Measurements from ENCODE around the gene TMEM129.

The TMEM129 gene

DNA sequence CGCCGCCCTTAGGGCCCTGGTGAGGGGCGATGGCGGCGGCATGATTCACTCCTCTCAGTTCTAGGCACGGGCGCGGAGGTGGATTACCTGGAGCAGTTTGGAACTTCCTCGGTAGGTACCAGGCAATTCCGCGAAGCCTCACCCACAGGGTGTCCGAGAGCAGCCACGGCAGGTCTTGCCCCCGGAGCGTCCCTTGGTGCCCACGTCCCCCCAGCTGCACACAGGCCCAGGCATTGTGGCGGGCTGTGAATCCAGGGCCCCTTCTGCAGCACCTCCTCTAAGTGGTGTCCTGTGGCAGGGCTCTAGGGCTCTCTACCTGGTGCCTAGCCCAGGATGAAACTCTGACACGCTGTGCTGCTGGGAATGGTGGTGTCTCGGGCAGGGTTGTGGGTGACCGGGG lies 14.1 kb upstream of the TMEM129 start:
- H3K4me2 ChIP-seq (ENCODE audit: low read length), result no peak overlapping the region
- no peak overlapping the region for H3K27ac ChIP-seq (ENCODE audit: low read depth, low read length)
- peaks cover 15% of the 10 kb centered on the region for H4K20me1 ChIP-seq (ENCODE audit: control insufficient read depth, insufficient read depth, low read depth, low read length)
- no peak overlapping the region for H3K4me3 ChIP-seq (ENCODE audit: low read length)
- H3K9me3 ChIP-seq (ENCODE audit: control insufficient read depth, insufficient read depth, low read length), result no peaks in the 10 kb centered on the region
- peaks cover 51% of the 10 kb centered on the region for H3K79me2 ChIP-seq (ENCODE audit: control insufficient read depth, low read length)
- no peaks in the 10 kb centered on the region for H3K27me3 ChIP-seq (ENCODE audit: control insufficient read depth, low read length)
- H3K4me1 ChIP-seq (ENCODE audit: control insufficient read depth, low read length), result no peaks in the 10 kb centered on the region
- TF ChIP-seq, protein P1, sequence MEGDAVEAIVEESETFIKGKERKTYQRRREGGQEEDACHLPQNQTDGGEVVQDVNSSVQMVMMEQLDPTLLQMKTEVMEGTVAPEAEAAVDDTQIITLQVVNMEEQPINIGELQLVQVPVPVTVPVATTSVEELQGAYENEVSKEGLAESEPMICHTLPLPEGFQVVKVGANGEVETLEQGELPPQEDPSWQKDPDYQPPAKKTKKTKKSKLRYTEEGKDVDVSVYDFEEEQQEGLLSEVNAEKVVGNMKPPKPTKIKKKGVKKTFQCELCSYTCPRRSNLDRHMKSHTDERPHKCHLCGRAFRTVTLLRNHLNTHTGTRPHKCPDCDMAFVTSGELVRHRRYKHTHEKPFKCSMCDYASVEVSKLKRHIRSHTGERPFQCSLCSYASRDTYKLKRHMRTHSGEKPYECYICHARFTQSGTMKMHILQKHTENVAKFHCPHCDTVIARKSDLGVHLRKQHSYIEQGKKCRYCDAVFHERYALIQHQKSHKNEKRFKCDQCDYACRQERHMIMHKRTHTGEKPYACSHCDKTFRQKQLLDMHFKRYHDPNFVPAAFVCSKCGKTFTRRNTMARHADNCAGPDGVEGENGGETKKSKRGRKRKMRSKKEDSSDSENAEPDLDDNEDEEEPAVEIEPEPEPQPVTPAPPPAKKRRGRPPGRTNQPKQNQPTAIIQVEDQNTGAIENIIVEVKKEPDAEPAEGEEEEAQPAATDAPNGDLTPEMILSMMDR (IDR thresholded peaks at IDR 0.05; ENCODE audit: low read depth, low read length, poor library complexity, severe bottlenecking), result no peak
- no peak for TF ChIP-seq EZH2phosphoT487 (IDR thresholded peaks at IDR 0.05; ENCODE audit: borderline replicate concordance, low read length)
- peaks cover 100% of the 10 kb centered on the region for H3K36me3 ChIP-seq (ENCODE audit: control insufficient read depth, low read length)
- H3F3A ChIP-seq (ENCODE audit: control insufficient read depth, insufficient read depth), result peaks cover 3% of the 10 kb centered on the region; the same call in 1 of the 2 replicates
- no peaks in the 10 kb centered on the region for H3K9me2 ChIP-seq (replicated peaks; ENCODE audit: control insufficient read depth, low read length)

DNA sequence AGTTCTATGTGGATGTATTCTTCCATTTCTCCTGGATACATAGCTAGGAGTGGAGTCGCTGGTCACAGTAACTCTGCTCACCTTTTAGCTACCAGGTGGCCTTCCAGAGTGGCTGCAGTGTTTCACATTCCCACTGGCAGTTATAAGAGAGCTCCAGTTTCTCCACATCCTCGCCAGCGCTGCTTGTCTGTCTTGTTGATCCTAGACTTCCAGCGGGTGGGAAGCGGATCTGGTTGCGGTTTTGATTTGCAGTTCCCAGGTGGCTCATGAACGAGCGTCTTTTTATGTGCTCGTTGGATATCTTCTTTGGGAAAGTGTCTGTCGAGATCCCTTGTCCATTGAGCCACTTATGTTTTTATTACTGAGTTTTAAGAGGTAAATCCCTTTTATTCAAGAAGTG lies 11.8 kb upstream of the TMEM129 start:
- Histone ChIP-seq H3F3A (ENCODE audit: control insufficient read depth, insufficient read depth) (peaks cover 3% of the 10 kb centered on the region; the same call in 1 of the 2 replicates), H3K9me3 (ENCODE audit: control insufficient read depth, insufficient read depth, low read length) (no peaks in the 10 kb centered on the region), H3K27me3 (ENCODE audit: control insufficient read depth, low read length) (no peaks in the 10 kb centered on the region), H3K27ac (ENCODE audit: low read depth, low read length) (no peak overlapping the region), H3K4me3 (ENCODE audit: low read length) (no peak overlapping the region), H3K79me2 (ENCODE audit: control insufficient read depth, low read length) (peaks cover 74% of the 10 kb centered on the region), H3K36me3 (ENCODE audit: control insufficient read depth, low read length) (peaks cover 99% of the 10 kb centered on the region), H3K9me2 (replicated peaks; ENCODE audit: control insufficient read depth, low read length) (no peaks in the 10 kb centered on the region), H3K4me1 (ENCODE audit: control insufficient read depth, low read length) (peaks cover 3% of the 10 kb centered on the region; the same call in 1 of the 2 replicates), H3K4me2 (ENCODE audit: low read length) (no peak overlapping the region), H4K20me1 (ENCODE audit: control insufficient read depth, insufficient read depth, low read depth, low read length) (peaks cover 26% of the 10 kb centered on the region)
- no peak for TF ChIP-seq EZH2phosphoT487 (IDR thresholded peaks at IDR 0.05; ENCODE audit: borderline replicate concordance, low read length)
- TF ChIP-seq, protein P1 (IDR thresholded peaks at IDR 0.05; ENCODE audit: low read depth, low read length, poor library complexity, severe bottlenecking), result no peak

DNA sequence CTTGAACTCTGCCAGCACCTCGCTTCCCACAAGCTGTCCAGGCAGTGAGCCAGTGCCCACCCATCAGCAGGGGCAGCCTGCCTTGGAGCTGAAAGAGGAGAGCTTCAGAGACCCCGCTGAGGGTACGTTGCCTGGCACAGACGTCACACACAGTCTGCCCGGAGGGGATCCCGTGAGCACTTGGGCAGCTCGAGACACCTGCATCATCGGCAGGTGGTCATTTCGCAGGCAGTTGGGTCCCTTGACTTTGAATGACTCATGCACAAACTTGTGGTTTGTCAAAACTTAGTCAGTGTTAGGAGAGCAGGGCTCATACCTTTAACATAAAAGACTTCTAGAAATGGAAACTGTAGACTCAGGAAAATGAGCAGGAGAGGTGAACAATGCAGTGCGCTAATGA lies 10.1 kb upstream of the TMEM129 start:
- Histone ChIP-seq H3K9me3 (ENCODE audit: control insufficient read depth, insufficient read depth, low read length) (no peaks in the 10 kb centered on the region), H3K4me1 (ENCODE audit: control insufficient read depth, low read length) (peaks cover 8% of the 10 kb centered on the region), H3K27ac (ENCODE audit: low read depth, low read length) (no peak overlapping the region), H3K36me3 (ENCODE audit: control insufficient read depth, low read length) (peaks cover 99% of the 10 kb centered on the region), H3K4me2 (ENCODE audit: low read length) (no peak overlapping the region), H3K27me3 (ENCODE audit: control insufficient read depth, low read length) (no peaks in the 10 kb centered on the region), H4K20me1 (ENCODE audit: control insufficient read depth, insufficient read depth, low read depth, low read length) (peaks cover 41% of the 10 kb centered on the region), H3F3A (ENCODE audit: control insufficient read depth, insufficient read depth) (peaks cover 3% of the 10 kb centered on the region; the same call in 1 of the 2 replicates), H3K9me2 (replicated peaks; ENCODE audit: control insufficient read depth, low read length) (no peaks in the 10 kb centered on the region), H3K4me3 (ENCODE audit: low read length) (no peak overlapping the region), H3K79me2 (ENCODE audit: control insufficient read depth, low read length) (peaks cover 91% of the 10 kb centered on the region)
- no peak for TF ChIP-seq EZH2phosphoT487 (IDR thresholded peaks at IDR 0.05; ENCODE audit: borderline replicate concordance, low read length)
- TF ChIP-seq, protein P1 (IDR thresholded peaks at IDR 0.05; ENCODE audit: low read depth, low read length, poor library complexity, severe bottlenecking), result no peak
